ENCODE data around the gene GEMIN7. TPM values are rescaled to one million over a fixed set of nuclear protein-coding genes. Genes with fewer than 3 reads are reported as not detected.

The GEMIN7 gene
- total RNA-seq, 4 donors from 2014 or later, result 3.0 to 21.1 (median 15.9) TPM

- no peak for TF ChIP-seq CTCF (IDR thresholded peaks at IDR 0.05)
- 65 to 75% methylated on average over 7 of the region's 7 CpGs for WGBS, 2 donors (ENCODE audit: low coverage in 1 of 2)
- peaks cover 9 to 49% (median 39%) of the 10 kb centered on the region in 4 donors for H3K4me1 ChIP-seq
- no peaks in the 10 kb centered on the region for H3K9me3 ChIP-seq
- intact Hi-C loops (cut with DNase I; ENCODE audit: low total_unique reads), result no loop called here
- H3K27me3 ChIP-seq, result no peaks in the 10 kb centered on the region
- in situ Hi-C loops (cut with MboI; ENCODE audit: low pct_ligation_motif_present in 1 of 4, low pct_unique_long_range_greater_than_20kb in 1 of 4, low sequenced_read_pairs in 3 of 4), result no loop called here
- H3K27ac ChIP-seq, result no peak overlapping the region
- peaks cover 0 to 23% (median 12%) of the 10 kb centered on the region in 4 donors for H3K36me3 ChIP-seq
- DNase-seq, result no peak
- no peak overlapping the region for H3K4me3 ChIP-seq
Measured at GRCh38 chr19:45047188-45047797, 31.8 kb upstream of the GEMIN7 start.

GRCh38 chr19:45049073-45049736 is 29.9 kb upstream of the GEMIN7 start:
- no peak for TF ChIP-seq CTCF (IDR thresholded peaks at IDR 0.05)
- TF ChIP-seq POLR2AphosphoS5 (IDR thresholded peaks at IDR 0.05), result no peak
- no peak overlapping the region for H3K4me3 ChIP-seq
- no peaks in the 10 kb centered on the region for H3K27me3 ChIP-seq
- in situ Hi-C loops (cut with MboI; ENCODE audit: low pct_ligation_motif_present in 1 of 4, low pct_unique_long_range_greater_than_20kb in 1 of 4, low sequenced_read_pairs in 3 of 4), result no loop called here
- H3K36me3 ChIP-seq, result peaks cover 0 to 32% (median 13%) of the 10 kb centered on the region in 4 donors
- intact Hi-C loops (cut with DNase I; ENCODE audit: low total_unique reads), result no loop called here
- no peaks in the 10 kb centered on the region for H3K9me3 ChIP-seq
- no peak for DNase-seq
- no peak overlapping the region for H3K27ac ChIP-seq
- 87% methylated on average over 8 of the region's 8 CpGs; no CpG with 5 or more reads in 1 of the 2 donors for WGBS, 2 donors (ENCODE audit: low coverage in 1 of 2)
- peaks cover 9 to 55% (median 40%) of the 10 kb centered on the region in 4 donors for H3K4me1 ChIP-seq

- 94 to 100% methylated on average over 1 to 6 of the region's 6 CpGs for WGBS, 2 donors (ENCODE audit: low coverage in 1 of 2)
- peaks cover 9 to 49% (median 36%) of the 10 kb centered on the region in 4 donors for H3K4me1 ChIP-seq
- H3K9me3 ChIP-seq, result no peaks in the 10 kb centered on the region
- no peak overlapping the region for H3K27ac ChIP-seq
- intact Hi-C loops (cut with DNase I; ENCODE audit: low total_unique reads) (no loop called here), in situ Hi-C loops (cut with MboI; ENCODE audit: low pct_ligation_motif_present in 1 of 4, low pct_unique_long_range_greater_than_20kb in 1 of 4, low sequenced_read_pairs in 3 of 4) (no loop called here)
- no peak for DNase-seq
- H3K36me3 ChIP-seq, result peaks cover 0 to 33% (median 13%) of the 10 kb centered on the region in 4 donors
- no peak overlapping the region for H3K4me3 ChIP-seq
- H3K27me3 ChIP-seq, result no peaks in the 10 kb centered on the region
- TF ChIP-seq CTCF (IDR thresholded peaks at IDR 0.05) (no peak), POLR2AphosphoS5 (IDR thresholded peaks at IDR 0.05) (no peak), EP300 (IDR thresholded peaks at IDR 0.05; ENCODE audit: low read depth) (no peak), POLR2A (IDR thresholded peaks at IDR 0.05) (no peak)
Measured at GRCh38 chr19:45050036-45050435, 29.0 kb upstream of the GEMIN7 start.

- 47 to 68% methylated on average over 3 to 9 of the region's 9 CpGs for WGBS, 2 donors (ENCODE audit: low coverage in 1 of 2)
- Histone ChIP-seq H3K36me3 (peaks cover 0 to 44% (median 21%) of the 10 kb centered on the region in 4 donors), H3K27me3 (no peaks in the 10 kb centered on the region), H3K4me3 (no peak overlapping the region), H3K9me3 (no peaks in the 10 kb centered on the region), H3K27ac (peak overlapping the region; percentile 62 to 74 (median 68)), H3K4me1 (peaks cover 3 to 29% (median 17%) of the 10 kb centered on the region in 4 donors)
- in situ Hi-C loops (cut with MboI; ENCODE audit: low pct_ligation_motif_present in 1 of 4, low pct_unique_long_range_greater_than_20kb in 1 of 4, low sequenced_read_pairs in 3 of 4), result no loop called here
- intact Hi-C loops (cut with DNase I; ENCODE audit: low total_unique reads), result no loop called here
- TF ChIP-seq EP300 (IDR thresholded peaks at IDR 0.05; ENCODE audit: low read depth), result no peak
- TF ChIP-seq POLR2A (IDR thresholded peaks at IDR 0.05), result peak; percentile 52
- peak in 1 of 3 donors; percentile 12 for TF ChIP-seq POLR2AphosphoS5 (IDR thresholded peaks at IDR 0.05)
- TF ChIP-seq CTCF (IDR thresholded peaks at IDR 0.05), result no peak
- DNase-seq, result peak; percentile 54
Measured at GRCh38 chr19:45051929-45052579, 27.0 kb upstream of the GEMIN7 start.

Data from transverse colon (tissue), 4 donors.